HepG2 (cell line): ENCODE results near the gene C3orf70.
A peak's percentile ranks its signal among the peaks of the same experiment; 100 is the strongest.

ENCODE experiments used
- CTCF ChIP-seq: sonication (generic); formaldehyde crosslinking; IDR thresholded peaks from 2 replicates; pipeline ENCODE4 v1.5.0; 2020; ENCODE audit warnings: mild to moderate bottlenecking, missing genetic modification reagents, moderate library complexity
- TCF7L2 ChIP-seq: IDR thresholded peaks from 2 replicates; pipeline ENCODE4 v1.6.1; 2011; ENCODE audit warnings: mild to moderate bottlenecking, low read depth, low read length, moderate library complexity
- ZNF343 ChIP-seq: sonication (generic); formaldehyde crosslinking; IDR thresholded peaks from 2 replicates; pipeline ENCODE4 v1.4.0; 2020; ENCODE audit warnings: mild to moderate bottlenecking, missing genetic modification reagents
- ZNF430 ChIP-seq: sonication (generic); formaldehyde crosslinking; IDR thresholded peaks from 2 replicates; pipeline ENCODE4 v1.9.0; 2021; ENCODE audit warnings: mild to moderate bottlenecking, missing genetic modification reagents
- ZNF770 ChIP-seq: sonication (generic); formaldehyde crosslinking; IDR thresholded peaks from 2 replicates; pipeline ENCODE4 v1.5.0; 2020; ENCODE audit warnings: mild to moderate bottlenecking, missing genetic modification reagents

GRCh38 chr3:185065059-185065458, 87.8 kb downstream of the C3orf70 start:
- TF ChIP-seq ZNF430 (no peak), ZNF343 (CRISPR knock-in tag) (no peak), ZNF770 (CRISPR knock-in tag) (no peak), TCF7L2 (no peak), CTCF (CRISPR knock-in tag) (peak; percentile 20; the same call in 1 of the 2 replicates)
